Adipose tissue (tissue), 3 donors: ENCODE measurements around the gene NDFIP2. TPM values are rescaled to one million over a fixed set of nuclear protein-coding genes. Genes with fewer than 3 reads are reported as not detected.

Experiments used
- H3K27ac ChIP-seq: one replicate; pipeline ENCODE4 v1.5.1; 2013; ENCODE audit warnings: low read depth, low read length
- WGBS, 3 donors: extraction: QIAGEN DNeasy Blood & Tissue Kit; methylation state at CpG; one replicate each; pipeline ENCODE4 v1.1.7; 2013; 5-methylcytosine and 5-hydroxymethylcytosine counted together
- polyA plus RNA-seq, 3 donors: library from polyadenylated mRNA; stranded (reverse); fragments of 200-250 nt; gene quantifications; one replicate each; pipeline ENCODE4 v1.2.3, GENCODE V29; 2013
- donor health status: healthy with polysubstance abuse.
- donor health status: Bipolar disorder and iron deficiency.
- donor health status: healthy.

Gene NDFIP2
- polyA plus RNA-seq, 3 donors: 8.3 to 12.4 (median 11.0) TPM

DNA sequence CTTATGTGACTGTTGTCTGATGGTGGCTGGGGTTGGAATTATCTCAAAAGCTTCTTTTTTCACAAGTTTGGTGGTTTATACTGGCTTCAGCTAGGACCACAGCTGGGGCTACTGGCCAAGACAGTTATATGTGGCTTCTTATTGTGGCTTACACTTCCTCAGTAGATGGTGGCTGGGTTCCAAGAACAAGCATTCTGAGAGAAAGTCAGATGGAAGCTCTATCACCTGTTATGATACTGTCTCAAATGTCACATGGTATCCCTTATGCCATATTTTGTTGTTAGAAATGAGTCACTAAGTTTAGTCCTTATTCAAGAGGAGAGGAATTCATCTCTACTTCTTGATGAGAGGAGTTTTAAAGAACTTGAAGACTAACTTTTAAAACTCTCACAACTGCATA, 41.6 kb downstream of the NDFIP2 start:
- H3K27ac ChIP-seq: no peak overlapping the region

DNA sequence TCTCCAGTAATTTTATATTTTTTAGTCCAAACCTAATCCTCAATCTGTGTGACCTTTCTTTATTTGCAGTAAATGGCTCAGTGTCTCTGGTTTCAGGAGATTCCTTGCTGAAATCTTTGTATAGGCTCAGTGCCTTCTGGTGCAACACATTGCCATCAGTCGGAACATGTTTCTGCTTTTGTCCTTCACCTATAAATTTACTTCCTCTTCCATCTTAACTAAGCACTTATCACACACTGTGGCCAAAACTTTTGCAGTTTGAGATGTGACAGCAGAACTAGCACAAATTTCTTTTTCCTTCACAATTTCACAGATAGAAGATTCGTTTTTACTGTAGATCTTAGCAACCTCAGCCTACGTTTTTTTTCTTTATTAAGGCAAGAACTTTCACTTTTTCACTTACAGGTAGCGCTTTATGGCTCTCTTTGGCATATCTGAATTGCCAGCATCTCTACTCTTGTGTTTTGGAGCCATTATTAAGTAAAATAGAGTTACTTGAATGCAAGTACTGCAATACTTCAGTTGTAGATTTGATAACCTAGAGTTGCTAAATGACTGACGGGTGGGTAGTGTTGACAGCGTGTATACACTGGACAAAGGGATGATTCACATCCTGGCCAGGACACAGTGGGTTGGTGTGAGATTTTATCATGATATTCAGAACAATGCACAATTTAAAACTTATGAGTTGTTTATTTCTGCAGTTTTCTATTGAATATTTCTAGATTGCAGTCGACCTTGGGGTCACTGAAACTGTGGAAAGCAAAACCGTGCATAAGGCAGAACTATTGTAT, 44.3 kb downstream of the NDFIP2 start:
- 54 to 74% (median 60%) methylated on average over 8 of the region's 8 CpGs for WGBS, 3 donors
- H3K27ac ChIP-seq: no peak overlapping the region

DNA sequence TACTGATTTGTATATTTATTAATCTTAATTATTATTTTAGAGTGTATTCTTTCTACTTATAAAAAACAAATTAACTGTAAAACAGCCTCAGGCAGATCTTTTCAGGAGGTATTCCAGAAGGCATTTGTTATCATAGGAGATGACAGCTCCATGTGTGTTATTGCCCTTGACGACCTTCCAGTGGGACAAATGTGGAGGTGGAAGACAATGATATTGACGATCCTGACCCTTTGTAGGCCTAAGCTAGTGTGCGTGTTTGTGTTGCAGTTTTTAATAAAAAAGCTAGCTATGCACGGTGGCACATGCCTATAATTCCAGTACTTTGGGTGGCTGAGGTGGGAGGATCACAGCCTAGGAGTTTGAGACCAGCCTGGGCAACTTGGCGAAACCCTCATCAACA, 46.7 kb downstream of the NDFIP2 start:
- H3K27ac ChIP-seq: no peak overlapping the region
- 74 to 88% (median 88%) methylated on average over 5 of the region's 5 CpGs for whole genome bisulfite sequencing, 3 donors

DNA sequence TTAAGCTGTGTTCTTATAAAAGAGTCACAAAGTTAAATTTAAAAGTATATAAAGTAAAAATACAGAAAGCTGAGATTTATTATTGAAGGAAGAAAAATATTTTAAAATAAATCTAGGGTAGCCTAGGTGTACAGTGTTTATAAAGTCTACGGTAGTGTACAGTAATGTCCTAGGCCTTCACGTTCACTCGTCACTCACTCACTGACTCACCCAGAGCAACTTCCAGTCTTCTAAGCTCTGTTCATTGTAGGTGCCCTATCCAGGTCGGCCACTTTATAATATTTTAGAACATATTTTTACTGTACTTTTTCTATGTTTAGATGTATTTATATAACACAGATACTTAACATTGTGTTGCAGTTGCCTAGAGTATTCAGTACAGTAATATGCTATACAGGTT, 47.4 kb downstream of the NDFIP2 start:
- WGBS, 3 donors: 93 to 95% (median 94%) methylated on average over 4 of the region's 4 CpGs

DNA sequence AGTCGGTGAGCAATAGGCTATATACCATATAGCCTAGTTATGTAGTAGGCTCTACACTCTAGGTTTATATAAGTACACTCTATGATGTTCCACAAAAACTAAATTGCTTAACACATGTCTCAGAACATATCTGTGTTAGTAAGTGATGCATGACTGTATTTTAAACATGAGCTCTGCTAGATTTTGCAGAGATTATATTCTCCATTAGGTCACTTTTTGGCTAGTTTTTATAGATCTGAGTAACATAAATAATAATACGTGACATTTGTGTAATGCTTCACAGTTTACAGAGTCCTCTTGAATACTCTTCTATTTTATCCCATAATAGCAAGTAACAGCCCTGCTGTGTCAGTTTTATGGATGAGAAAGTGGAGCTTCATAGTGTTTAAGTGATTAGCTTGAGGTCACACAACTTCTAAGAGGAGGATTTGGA, 47.8 kb downstream of the NDFIP2 start:
- 81 to 87% (median 85%) methylated on average over 2 of the region's 2 CpGs for WGBS, 3 donors
- no peak overlapping the region for H3K27ac ChIP-seq

More for the DNA sequence above, 47.4 kb downstream of the NDFIP2 start:
- H3K27ac ChIP-seq: no peak overlapping the region

DNA sequence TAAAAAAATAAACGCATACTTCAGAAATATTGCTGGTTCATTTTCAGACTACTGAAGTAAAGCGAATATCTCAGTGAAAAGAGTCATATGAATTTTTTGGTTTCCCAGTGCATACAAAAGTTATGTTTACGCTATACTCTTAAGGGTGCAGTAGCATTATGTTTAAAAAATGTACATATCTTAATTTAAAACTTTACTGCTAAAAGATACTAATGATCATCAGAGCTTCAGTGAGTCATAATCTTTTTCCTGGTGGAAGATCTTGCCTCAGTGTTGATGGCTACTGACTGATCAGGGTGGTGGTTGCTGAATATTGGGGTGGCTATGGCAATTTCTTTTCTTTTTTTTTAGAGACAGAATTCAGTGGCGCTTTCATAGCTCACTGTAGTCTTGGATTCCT, 48.9 kb downstream of the NDFIP2 start:
- no peak overlapping the region for H3K27ac ChIP-seq
- 92 to 99% (median 97%) methylated on average over 4 of the region's 4 CpGs for WGBS, 3 donors

DNA sequence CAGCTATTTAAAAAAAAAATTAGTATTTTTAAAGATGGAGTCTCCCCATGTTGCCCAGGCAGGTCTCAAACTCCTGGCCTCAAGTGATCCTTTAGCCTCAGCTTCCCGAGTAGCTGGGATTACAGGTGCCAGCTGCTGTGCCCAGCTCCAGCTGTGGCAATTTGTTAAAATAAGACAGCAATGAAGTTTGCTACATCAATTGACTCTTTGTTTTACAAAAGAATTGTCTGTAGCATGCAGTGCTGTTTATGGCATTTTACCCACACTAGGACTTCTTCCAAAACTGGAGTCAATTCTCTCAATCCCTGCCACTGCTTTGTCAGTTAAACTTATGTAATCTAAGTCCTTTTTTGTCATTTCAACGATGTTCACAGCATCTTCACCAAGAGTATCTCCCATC, 49.3 kb downstream of the NDFIP2 start:
- WGBS, 3 donors: 81 to 89% (median 85%) methylated on average over 2 of the region's 2 CpGs
- H3K27ac ChIP-seq: no peak overlapping the region

DNA sequence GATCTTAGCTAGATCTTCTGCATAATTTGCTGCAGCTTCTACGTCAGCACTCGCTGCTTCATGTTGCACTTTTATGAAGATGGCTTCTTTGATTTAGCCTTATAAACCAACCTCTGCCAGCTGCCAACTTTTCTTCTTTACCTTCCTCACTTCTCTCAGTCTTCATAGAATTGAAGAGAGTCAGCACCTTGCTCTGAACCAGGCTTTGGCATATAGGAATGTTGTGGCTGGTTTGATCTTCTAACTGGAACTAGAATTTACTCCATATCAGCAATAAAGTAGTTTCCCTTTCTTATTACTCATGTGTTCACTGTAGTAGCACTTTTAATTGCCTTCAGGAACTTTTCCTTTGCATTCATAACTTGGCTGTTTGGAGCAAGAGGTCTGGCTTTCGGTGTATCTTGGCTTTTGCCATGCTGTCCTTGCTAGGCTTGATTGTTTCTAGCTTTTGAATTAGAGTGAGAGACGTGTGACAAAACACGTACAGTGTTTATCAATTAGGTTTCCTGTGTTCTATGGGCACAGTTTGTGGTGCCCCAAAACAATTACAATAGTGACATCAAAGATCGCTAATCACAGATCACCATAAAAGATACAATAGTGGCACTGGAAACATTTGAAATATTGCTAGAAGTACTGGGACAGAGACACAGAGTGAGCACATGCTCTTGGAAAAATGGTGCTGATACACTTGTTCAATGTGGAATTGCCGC, 50.7 kb downstream of the NDFIP2 start:
- H3K27ac ChIP-seq: no peak overlapping the region
- WGBS, 3 donors: 90 to 94% (median 93%) methylated on average over 7 of the region's 7 CpGs

DNA sequence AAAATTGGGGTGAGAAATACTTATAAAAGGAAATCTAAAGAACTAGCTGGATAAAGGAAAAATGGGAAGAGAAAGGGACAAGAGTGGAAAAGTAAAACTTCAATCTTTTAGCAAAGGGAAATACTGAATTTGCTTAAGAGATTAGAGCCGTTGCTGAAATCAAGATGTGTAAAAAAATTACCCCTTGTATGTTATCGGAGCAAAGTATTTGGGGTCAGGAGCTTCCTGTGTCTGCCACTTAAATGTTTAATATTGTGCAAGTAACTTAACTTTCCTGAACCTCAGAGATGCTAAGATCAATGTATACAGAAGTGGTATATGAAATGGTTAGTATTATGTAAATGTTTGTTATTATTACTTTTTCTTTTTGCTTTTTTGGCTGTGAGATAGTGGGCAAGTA, 51.6 kb downstream of the NDFIP2 start:
- 58 to 65% (median 65%) methylated on average over 2 of the region's 2 CpGs for WGBS, 3 donors
- H3K27ac ChIP-seq: no peak overlapping the region

DNA sequence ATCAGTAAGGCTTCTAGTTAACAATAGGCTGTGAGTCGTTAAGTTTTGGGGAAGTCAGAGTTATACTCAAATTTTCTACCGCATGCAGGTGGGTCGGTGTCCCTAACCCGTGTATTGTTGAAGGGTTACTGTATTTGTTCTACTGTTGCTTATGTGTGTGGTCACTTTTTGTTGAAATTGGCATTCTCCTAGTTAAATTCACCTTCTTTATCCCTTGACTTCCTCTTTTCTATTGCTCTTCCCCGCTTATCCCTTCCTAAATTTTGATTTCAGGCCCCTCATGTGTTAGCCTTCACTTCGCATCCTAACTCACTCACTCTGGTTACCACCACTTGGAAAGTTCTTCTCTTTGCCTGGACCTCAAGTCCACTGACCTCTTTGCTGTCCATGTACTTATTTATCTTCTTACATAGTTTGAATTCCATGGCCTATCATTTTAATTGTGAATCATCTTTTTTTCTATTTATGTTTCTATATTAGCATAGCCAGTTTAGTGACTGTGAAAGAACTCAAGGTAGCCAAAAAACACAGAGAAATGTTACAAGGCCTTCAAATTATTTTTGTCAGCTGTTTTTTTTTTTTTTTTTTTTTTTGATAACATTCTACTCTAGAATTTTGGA, 52.9 kb downstream of the NDFIP2 start:
- H3K27ac ChIP-seq: no peak overlapping the region
- WGBS, 3 donors: 88 to 95% (median 92%) methylated on average over 6 of the region's 6 CpGs

DNA sequence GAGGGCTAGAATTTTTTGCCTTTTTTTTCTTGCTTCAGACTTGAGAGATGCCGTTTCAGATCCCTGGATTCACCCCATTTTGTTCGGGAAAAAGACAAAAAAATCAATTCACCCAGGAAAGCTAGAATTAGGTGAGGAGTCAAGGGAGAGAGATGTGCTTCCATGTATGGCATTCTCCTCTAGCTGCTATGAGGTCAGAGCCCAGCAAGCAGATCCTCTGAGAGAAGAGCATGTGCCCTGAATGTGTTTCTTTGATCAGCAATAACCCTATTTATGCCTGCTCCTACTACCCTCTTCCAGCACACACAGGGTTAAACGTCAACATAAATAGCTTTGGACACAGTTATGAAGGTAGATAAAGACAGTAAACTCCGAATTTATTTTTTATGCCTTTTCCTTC, 53.6 kb downstream of the NDFIP2 start:
- WGBS, 3 donors: 74 to 83% (median 77%) methylated on average over 4 of the region's 4 CpGs

DNA sequence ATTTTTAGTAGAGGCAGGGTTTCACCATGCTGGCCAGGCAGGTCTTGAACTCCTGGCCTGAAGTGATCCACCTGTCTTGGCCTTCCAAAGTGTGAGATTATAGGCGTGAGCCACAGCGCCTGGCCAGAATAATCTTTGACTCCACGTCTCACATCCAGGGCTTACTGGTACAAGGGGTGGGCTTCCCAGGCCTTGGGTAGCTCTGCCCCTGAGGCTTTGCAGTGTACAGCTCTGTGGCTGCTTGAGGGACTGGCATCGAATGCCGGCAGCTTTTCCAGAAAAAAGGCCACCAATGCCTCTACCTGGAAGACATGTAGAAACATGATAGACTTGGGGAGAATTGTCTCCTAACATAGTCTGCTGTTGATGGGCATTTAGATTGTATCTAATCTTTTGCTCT, 57.8 kb downstream of the NDFIP2 start:
- H3K27ac ChIP-seq: no peak overlapping the region
- WGBS, 3 donors: 87 to 98% (median 96%) methylated on average over 5 of the region's 5 CpGs

More for the DNA sequence above, 53.6 kb downstream of the NDFIP2 start:
- no peak overlapping the region for H3K27ac ChIP-seq

DNA sequence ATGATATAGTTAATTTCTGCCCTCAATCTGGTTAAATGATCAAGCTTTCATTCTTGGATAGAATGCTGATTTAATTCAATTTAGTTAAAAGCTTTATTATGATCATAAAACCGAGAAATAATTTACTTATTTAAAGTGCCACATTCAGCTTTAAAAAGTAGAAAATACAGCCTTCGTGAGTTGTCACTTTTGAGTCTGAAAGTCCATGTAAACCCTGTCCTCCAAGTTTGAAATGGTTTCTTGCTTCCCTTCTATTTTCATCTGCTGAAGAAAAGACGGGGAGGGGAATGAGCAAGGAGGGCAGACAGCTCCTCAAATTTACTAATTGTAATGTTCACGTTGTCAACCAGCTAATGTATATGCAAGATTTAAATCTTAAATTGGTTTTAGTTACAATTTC, 59.5 kb downstream of the NDFIP2 start:
- 77 to 84% (median 84%) methylated on average over 4 of the region's 4 CpGs for WGBS, 3 donors
- H3K27ac ChIP-seq: no peak overlapping the region

DNA sequence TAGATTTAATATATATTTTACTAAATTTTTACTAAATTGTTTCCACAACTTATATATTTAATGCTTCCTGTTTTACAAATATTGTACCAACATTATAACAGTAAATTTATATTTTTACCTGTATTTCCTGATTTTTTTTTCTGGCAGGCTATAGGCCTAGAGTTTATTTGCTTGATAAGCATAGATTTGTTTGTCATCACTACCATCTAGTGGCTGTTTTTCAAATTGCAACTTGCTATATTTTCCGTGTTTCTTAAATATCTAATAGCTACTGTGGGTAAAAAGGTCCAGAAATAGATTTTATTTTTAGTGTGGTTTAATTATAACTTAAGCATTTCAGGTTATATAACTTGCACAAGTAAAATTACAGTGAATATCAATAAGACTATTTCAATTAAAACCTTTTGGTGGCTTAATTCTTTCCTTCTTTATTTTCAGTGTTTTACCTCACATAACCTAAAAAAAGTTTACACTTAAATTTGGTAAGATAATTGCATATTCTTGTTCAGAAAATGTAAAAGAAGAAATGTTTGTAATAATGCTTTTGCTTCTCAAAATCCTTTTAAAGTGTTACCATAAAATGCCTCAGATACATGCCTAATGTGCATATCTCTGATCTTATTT, 60.6 kb downstream of the NDFIP2 start:
- H3K27ac ChIP-seq: no peak overlapping the region
- WGBS, 3 donors: 0% methylated on average over 1 of the region's 1 CpG

DNA sequence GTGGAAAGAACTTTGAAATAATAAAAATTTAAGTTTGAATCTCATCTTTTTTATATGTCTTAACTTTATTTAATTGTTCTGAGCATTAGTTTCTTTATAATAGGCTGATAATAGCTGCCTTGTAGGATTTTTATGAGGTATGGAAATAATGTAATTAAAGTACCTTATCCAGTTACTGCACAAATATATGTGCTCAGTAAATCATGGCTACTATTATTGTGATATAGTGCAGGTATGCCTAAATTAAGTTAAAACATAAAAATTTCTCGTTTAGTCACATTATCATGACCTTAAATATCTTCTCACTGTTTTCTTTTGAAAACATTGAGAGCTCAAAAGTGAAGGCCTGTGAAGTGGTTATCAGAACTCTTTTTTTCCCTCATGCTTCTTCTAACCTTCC, 62.9 kb downstream of the NDFIP2 start:
- H3K27ac ChIP-seq: no peak overlapping the region
- 79 to 80% (median 79%) methylated on average over 1 of the region's 1 CpG for WGBS, 3 donors

DNA sequence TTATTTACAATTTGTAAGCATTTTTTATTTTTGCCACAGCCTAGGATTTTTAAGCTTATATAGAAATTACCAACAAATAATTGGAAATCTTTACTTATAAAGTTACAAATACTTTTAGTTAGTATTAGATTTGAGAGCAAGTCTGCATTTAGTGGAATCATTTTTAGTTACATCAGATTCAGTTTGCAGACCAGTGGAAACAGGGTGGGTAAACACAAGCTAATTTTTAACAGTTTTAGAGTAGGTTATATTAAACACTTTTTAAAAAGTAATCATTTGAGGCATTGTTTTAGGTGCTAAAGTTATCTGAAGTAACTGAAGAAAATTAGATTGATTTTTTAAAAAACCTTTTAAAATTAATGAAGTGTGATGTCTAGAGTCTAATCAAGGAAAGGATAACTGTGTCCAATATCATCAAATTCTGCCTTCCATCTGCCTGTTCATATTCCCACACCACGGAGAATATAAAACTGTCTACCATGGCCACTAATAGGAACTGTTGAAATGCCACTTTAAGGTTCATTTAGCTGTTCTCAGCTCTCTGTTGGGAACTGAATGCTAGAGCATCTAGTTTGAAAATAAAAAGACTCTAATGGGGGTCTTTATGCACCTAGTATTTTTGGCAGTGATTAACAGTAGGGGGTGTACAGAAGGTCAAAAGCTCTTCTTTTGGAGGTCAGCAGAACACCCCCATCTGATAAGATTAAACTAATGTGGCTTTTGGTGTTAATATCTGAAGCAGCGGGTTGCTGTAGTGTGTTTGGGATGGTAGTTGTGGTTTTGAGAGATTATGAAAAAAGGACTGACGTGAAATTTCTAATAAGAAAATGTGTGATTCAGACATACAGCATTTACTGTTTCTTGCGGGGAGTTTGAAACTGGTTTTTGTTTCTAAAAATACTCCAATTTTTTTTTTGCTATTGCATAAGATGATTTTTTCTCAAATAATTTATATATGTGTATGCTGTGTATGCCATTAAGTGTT, 66.5 kb downstream of the NDFIP2 start:
- H3K27ac ChIP-seq: no peak overlapping the region
- WGBS, 3 donors: 70 to 87% (median 85%) methylated on average over 4 of the region's 4 CpGs

DNA sequence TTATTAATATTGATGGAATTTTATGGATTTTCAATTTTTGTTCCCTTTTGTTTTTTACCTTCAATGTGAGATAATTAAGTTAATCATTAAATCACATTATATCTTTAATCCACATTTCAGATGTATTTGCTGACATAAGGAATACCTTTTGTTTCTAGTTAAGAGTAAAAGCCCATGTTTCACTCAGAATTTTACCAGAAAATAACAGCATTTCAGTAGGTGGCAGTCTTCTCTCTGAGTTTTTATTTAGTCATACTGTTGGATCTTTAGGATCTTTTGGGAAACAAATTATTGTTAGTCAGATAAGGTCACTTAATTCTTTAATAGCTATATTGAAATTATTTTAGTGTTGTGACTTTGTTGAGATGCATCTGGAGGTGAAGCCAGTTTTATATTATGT, 67.9 kb downstream of the NDFIP2 start:
- H3K27ac ChIP-seq: no peak overlapping the region
